CD4-positive, alpha-beta T cell treated with Interleukin-17A for 1 hour (primary cell): ENCODE data around the gene CACNA1E.

ENCODE experiments used
- DNase-seq: peaks from one replicate; pipeline ENCODE4 v3.0.0-alpha.2; 2020

CACNA1E gene

GRCh38 chr1:181485287-181486097, 2.2 kb downstream of the CACNA1E start:
- DNase-seq: no peak

- no peak for DNase-seq
Measured at GRCh38 chr1:181486098-181486420, 2.7 kb downstream of the CACNA1E start.

GRCh38 chr1:181488866-181489265, 5.5 kb downstream of the CACNA1E start:
- DNase-seq: no peak

GRCh38 chr1:181490276-181490675, 7.0 kb downstream of the CACNA1E start:
- no peak for DNase-seq

GRCh38 chr1:181490740-181491712, 7.7 kb downstream of the CACNA1E start:
- no peak for DNase-seq

GRCh38 chr1:181493166-181493565, 9.8 kb downstream of the CACNA1E start:
- no peak for DNase-seq

GRCh38 chr1:181493885-181494284, 10.6 kb downstream of the CACNA1E start:
- no peak for DNase-seq

- no peak for DNase-seq
Measured at GRCh38 chr1:181496759-181497158, 13.4 kb downstream of the CACNA1E start.

- no peak for DNase-seq
Measured at GRCh38 chr1:181497870-181498269, 14.6 kb downstream of the CACNA1E start.

GRCh38 chr1:181499825-181500224, 16.5 kb downstream of the CACNA1E start:
- no peak for DNase-seq

GRCh38 chr1:181500636-181501035, 17.3 kb downstream of the CACNA1E start:
- no peak for DNase-seq

- no peak for DNase-seq
Measured at GRCh38 chr1:181501612-181502011, 18.3 kb downstream of the CACNA1E start.

- no peak for DNase-seq
Measured at GRCh38 chr1:181503171-181503810, 20.0 kb downstream of the CACNA1E start.

GRCh38 chr1:181504399-181504842, 21.1 kb downstream of the CACNA1E start:
- DNase-seq: no peak

- no peak for DNase-seq
Measured at GRCh38 chr1:181506563-181507353, 23.4 kb downstream of the CACNA1E start.

- DNase-seq: no peak
Measured at GRCh38 chr1:181508486-181509165, 25.3 kb downstream of the CACNA1E start.

- DNase-seq: no peak
Measured at GRCh38 chr1:181513786-181514297, 30.5 kb downstream of the CACNA1E start.

GRCh38 chr1:181514298-181515290, 31.3 kb downstream of the CACNA1E start:
- no peak for DNase-seq

GRCh38 chr1:181516706-181517105, 33.4 kb downstream of the CACNA1E start:
- no peak for DNase-seq

- DNase-seq: no peak
Measured at GRCh38 chr1:181517181-181517875, 34.0 kb downstream of the CACNA1E start.
